HCT116 (cell line): Measurements from ENCODE around the gene LAMTOR1. TPM values are rescaled to one million over a fixed set of nuclear protein-coding genes. Genes with fewer than 3 reads are reported as not detected.

ENCODE experiments used
- ATAC-seq: fragments of 200-7000 bp; cut with Tn5 transposase; 2 replicates; pipeline ENCODE4 v1.9.1; 2020; ENCODE audit warnings: mild to moderate bottlenecking, moderate library complexity
- BruUV-seq: library from RNA; stranded (reverse); fragments of 400-500 nt; replicated peaks from 2 replicates; lab custom pipeline; 2021; lab: Mats Ljungman, UMichigan
- CTCF ChIA-PET: fragments of 300-600 bp; sonication (Branson Sonifier 250); formaldehyde crosslinking; loops from one replicate; lab custom pipeline; 2021; ENCODE audit warnings: antibody characterized with exemption; lab: Charles Lee
- POLR2A ChIA-PET: fragments of 300-600, 350-600 bp; sonication (Branson Sonifier 250); formaldehyde crosslinking; loops from one replicate; lab custom pipeline; 2021; ENCODE audit warnings: antibody characterized with exemption; lab: Charles Lee
- RAD21 ChIA-PET, 2 experiments: fragments of 300-600 bp; sonication (Branson Sonifier 250); formaldehyde crosslinking; loops; one replicate each; lab custom pipeline; 2023; ENCODE audit warnings: low total read pairs in 2 of 2; ENCODE audit not compliant: uncharacterized antibody in 2 of 2, unreplicated experiment in 2 of 2, low non-redundant PET in 1 of 2; lab: Charles Lee
- DNase-seq: peaks from one replicate; pipeline ENCODE4 v3.0.0-alpha.2; 2010; ENCODE audit warnings: low read depth, low spot score
- H2AFZ ChIP-seq: fragments of 200-600 bp; shearing (Covaris generic), sonication (generic); 2 replicates; pipeline ENCODE4 v1.6.1; 2017; ENCODE audit warnings: low read depth, mixed run types, mixed read lengths, antibody characterized with exemption, low read length; ENCODE audit not compliant: poor library complexity, severe bottlenecking
- H3K27ac ChIP-seq: 2 replicates; pipeline ENCODE4 v1.5.1; 2012; ENCODE audit warnings: low read depth, low read length
- H3K27me3 ChIP-seq: fragments of 200-600 bp; sonication (generic); 2 replicates; pipeline ENCODE4 v1.6.1; 2016; ENCODE audit warnings: mixed run types, low read length, mixed read lengths; ENCODE audit not compliant: insufficient read depth
- H3K36me3 ChIP-seq, 2 experiments: fragments of 200-500 bp in 1 of 2; fragments of 200-600 bp in 1 of 2; sonication (Bioruptor generic) in 1 of 2; sonication (generic) in 1 of 2; 2 replicates each; pipeline versions ENCODE4 v1.5.1 to v1.6.1; 2014 to 2016; ENCODE audit warnings: low read length in 2 of 2, inconsistent platforms in 1 of 2, mixed read lengths in 1 of 2, mixed run types in 1 of 2; ENCODE audit not compliant: insufficient read depth in 2 of 2, control insufficient read depth in 1 of 2
- H3K4me1 ChIP-seq, 2 experiments: fragments of 200-600 bp in 1 of 2; sonication (generic) in 1 of 2; 2 replicates each; pipeline versions ENCODE4 v1.5.1 to v1.6.1; 2012 to 2017; ENCODE audit warnings: low read length in 2 of 2, inconsistent platforms in 1 of 2, mild to moderate bottlenecking in 1 of 2, mixed read lengths in 1 of 2, mixed run types in 1 of 2, moderate library complexity in 1 of 2; ENCODE audit not compliant: insufficient read depth in 2 of 2, control insufficient read depth in 1 of 2
- H3K4me2 ChIP-seq: fragments of 200-600 bp; sonication (generic); 2 replicates; pipeline ENCODE4 v1.6.1; 2017; ENCODE audit warnings: mixed run types, low read length, mixed read lengths
- H3K4me3 ChIP-seq, 2 experiments: fragments of 200-600 bp in 1 of 2; sonication (generic) in 1 of 2; replicated peaks in 1 of 2; 2 replicates each; pipeline ENCODE4 v1.5.1; 2011 to 2016; ENCODE audit warnings: low read length in 2 of 2, control low read depth in 1 of 2, low read depth in 1 of 2, mild to moderate bottlenecking in 1 of 2, mixed read lengths in 1 of 2, mixed run types in 1 of 2
- H3K79me2 ChIP-seq: fragments of 200-600 bp; sonication (generic); 2 replicates; pipeline ENCODE4 v1.6.1; 2017; ENCODE audit warnings: mild to moderate bottlenecking, mixed run types, low read length, moderate library complexity, mixed read lengths; ENCODE audit not compliant: insufficient read depth
- H3K9ac ChIP-seq: fragments of 200-600 bp; sonication (generic); 2 replicates; pipeline ENCODE4 v1.6.1; 2016; ENCODE audit warnings: low read length, mixed read lengths
- H3K9me2 ChIP-seq: fragments of 200-600 bp; sonication (generic), shearing (Covaris generic); 2 replicates; pipeline ENCODE4 v1.6.1; 2017; ENCODE audit warnings: mixed run types, mild to moderate bottlenecking, moderate library complexity; ENCODE audit not compliant: insufficient read depth
- H3K9me3 ChIP-seq, 2 experiments: fragments of 200-500 bp in 1 of 2; fragments of 200-600 bp in 1 of 2; sonication (Bioruptor generic) in 1 of 2; sonication (generic) in 1 of 2; 2 replicates each; pipeline ENCODE4 v1.6.1; 2014 to 2017; ENCODE audit warnings: low read length in 2 of 2, mixed read lengths in 2 of 2, inconsistent platforms in 1 of 2, low read depth in 1 of 2, mild to moderate bottlenecking in 1 of 2, mixed run types in 1 of 2, moderate library complexity in 1 of 2; ENCODE audit not compliant: control insufficient read depth in 1 of 2, insufficient read depth in 1 of 2
- H4K20me1 ChIP-seq: fragments of 200-600 bp; sonication (generic), shearing (Covaris generic); 2 replicates; pipeline ENCODE4 v1.6.1; 2017; ENCODE audit warnings: mixed run types, mild to moderate bottlenecking, moderate library complexity; ENCODE audit not compliant: insufficient read depth
- CBX3 ChIP-seq: IDR thresholded peaks from 2 replicates; pipeline ENCODE4 v1.6.1; 2012; ENCODE audit warnings: low read depth
- CTCF ChIP-seq, 3 experiments: fragments of 200-600 bp in 1 of 3; sonication (generic) in 1 of 3; IDR thresholded peaks in 2 of 3; conservative IDR thresholded peaks in 1 of 3; 2 replicates each; pipeline ENCODE4 v1.5.1; 2012 to 2017; ENCODE audit warnings: low read depth in 2 of 3, low read length in 2 of 3, antibody characterized with exemption in 1 of 3, borderline replicate concordance in 1 of 3, control low read depth in 1 of 3, mild to moderate bottlenecking in 1 of 3, mixed read lengths in 1 of 3, mixed run types in 1 of 3, moderate library complexity in 1 of 3; ENCODE audit not compliant: insufficient read depth in 1 of 3
- EGR1 ChIP-seq: IDR thresholded peaks from 2 replicates; pipeline ENCODE4 v1.6.1; 2012; ENCODE audit warnings: low read depth
- EZH2 ChIP-seq: fragments of 200-600 bp; sonication (generic); IDR thresholded peaks from 2 replicates; pipeline ENCODE4 v1.6.1; 2017; ENCODE audit warnings: antibody characterized with exemption, mixed run types
- POLR2AphosphoS5 ChIP-seq: IDR thresholded peaks from 2 replicates; pipeline ENCODE4 v1.6.1; 2011; ENCODE audit warnings: mild to moderate bottlenecking, low read depth, low read length, moderate library complexity
- TCF7L2 ChIP-seq: IDR thresholded peaks from 2 replicates; pipeline ENCODE4 v1.7.0; 2011; ENCODE audit warnings: borderline replicate concordance, inconsistent platforms; ENCODE audit not compliant: insufficient read depth, insufficient read length; ENCODE audit errors: extremely low read depth
- intact Hi-C: fragments of 100-400 bp; cut with micrococcal nuclease; formaldehyde crosslinking; loops from 2 replicates; pipeline ENCODE4 v1.10.0; 2022
- total RNA-seq: library from RNA; stranded (reverse); gene quantifications from one replicate; pipeline ENCODE4 v1.2.1, GENCODE V29; 2021; ENCODE audit not compliant: unreplicated experiment
- TF ChIP-seq, protein P1 (sequence below): IDR thresholded peaks from 2 replicates; pipeline ENCODE4 v1.6.1; 2012; ENCODE audit warnings: low read depth

LAMTOR1 gene
- total RNA-seq, 1 experiment from 2014 or later, result 63.9 TPM

DNA sequence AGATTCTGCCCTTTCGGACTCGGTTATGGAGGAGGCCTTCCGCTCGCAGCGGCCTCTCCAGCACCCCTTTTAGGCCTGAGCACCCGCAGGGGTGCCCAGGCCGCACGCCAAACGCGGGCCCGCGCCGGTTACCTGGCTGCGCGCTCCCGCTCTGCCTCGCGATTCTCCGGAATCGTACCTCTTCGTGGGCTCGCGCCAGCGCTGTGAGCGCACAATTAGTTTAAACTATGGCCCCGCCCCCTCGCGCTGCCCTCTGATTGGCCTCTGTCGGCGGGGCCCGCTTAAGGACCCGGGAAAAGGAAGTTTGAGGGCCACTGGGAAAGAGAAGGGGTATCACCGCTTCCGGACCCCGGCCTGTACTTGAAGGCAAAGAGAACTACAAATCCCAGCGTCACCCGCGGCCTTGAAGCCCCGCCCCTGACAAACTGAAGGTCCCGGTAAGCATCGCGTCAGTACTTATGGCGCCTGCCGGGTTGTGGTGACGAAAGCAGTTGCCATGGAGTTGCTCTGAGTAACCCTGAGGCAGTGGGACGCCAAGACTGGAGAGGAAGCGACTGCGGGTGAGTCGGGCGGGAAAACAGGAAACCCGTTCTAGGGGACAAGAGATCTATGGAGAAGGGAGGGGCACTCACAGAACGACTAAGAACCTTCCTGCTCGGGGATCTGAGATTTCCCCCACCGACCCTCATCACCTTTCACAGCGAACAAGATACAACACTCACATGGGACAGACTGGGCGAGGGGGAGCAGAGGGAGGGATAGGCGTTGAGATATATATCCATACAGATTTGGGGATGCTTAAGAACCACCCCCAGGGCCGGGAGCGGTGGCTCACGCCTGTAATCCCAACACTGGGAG is 22.5 kb downstream of the LAMTOR1 start, which contains the start of the genes LRRC51 and NUMA1 (continued):
- TF ChIP-seq, protein P1, sequence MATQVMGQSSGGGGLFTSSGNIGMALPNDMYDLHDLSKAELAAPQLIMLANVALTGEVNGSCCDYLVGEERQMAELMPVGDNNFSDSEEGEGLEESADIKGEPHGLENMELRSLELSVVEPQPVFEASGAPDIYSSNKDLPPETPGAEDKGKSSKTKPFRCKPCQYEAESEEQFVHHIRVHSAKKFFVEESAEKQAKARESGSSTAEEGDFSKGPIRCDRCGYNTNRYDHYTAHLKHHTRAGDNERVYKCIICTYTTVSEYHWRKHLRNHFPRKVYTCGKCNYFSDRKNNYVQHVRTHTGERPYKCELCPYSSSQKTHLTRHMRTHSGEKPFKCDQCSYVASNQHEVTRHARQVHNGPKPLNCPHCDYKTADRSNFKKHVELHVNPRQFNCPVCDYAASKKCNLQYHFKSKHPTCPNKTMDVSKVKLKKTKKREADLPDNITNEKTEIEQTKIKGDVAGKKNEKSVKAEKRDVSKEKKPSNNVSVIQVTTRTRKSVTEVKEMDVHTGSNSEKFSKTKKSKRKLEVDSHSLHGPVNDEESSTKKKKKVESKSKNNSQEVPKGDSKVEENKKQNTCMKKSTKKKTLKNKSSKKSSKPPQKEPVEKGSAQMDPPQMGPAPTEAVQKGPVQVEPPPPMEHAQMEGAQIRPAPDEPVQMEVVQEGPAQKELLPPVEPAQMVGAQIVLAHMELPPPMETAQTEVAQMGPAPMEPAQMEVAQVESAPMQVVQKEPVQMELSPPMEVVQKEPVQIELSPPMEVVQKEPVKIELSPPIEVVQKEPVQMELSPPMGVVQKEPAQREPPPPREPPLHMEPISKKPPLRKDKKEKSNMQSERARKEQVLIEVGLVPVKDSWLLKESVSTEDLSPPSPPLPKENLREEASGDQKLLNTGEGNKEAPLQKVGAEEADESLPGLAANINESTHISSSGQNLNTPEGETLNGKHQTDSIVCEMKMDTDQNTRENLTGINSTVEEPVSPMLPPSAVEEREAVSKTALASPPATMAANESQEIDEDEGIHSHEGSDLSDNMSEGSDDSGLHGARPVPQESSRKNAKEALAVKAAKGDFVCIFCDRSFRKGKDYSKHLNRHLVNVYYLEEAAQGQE, result no peak
- TF ChIP-seq TCF7L2, result no peak
- peak; percentile 47; the same call in 1 of the 2 replicates for TF ChIP-seq EGR1
- no peak; the same call in 1 of the 2 replicates for TF ChIP-seq CBX3
- no peak for TF ChIP-seq EZH2

- no peaks in the 10 kb centered on the region for H3K27me3 ChIP-seq
- DNase-seq, result no peak
- TF ChIP-seq CTCF (IDR thresholded peaks at IDR 0.05 in 2 of 3, conservative IDR thresholded peaks at IDR 0.05 in 1 of 3; ENCODE audit: borderline replicate concordance in 1 of 3, insufficient read depth in 1 of 3, low read depth in 2 of 3, low read length in 2 of 3) (no peak), POLR2AphosphoS5 (no peak)
- no peaks in the 10 kb centered on the region for H3K9me3 ChIP-seq
- TSS peak; percentile 46 for BruUV-seq
- peaks cover 2 to 36% of the 10 kb centered on the region in 2 experiments; a peak in 3 of 4 replicates for H3K4me1 ChIP-seq
- H2AFZ ChIP-seq, result no peak overlapping the region
- H3K36me3 ChIP-seq, result peaks cover 0 to 3% of the 10 kb centered on the region in 2 experiments; a peak in 1 of 4 replicates
- H3K79me2 ChIP-seq, result peaks cover 53% of the 10 kb centered on the region
- H3K4me2 ChIP-seq, result peak overlapping the region; percentile 90
- H3K27ac ChIP-seq, result peak overlapping the region; percentile 59
- intact Hi-C loops, result loop anchor here (1.0 to 5.0 kb wide), 2 partner anchors 23 to 38 kb away; partner anchors contain the start of gene LAMTOR1
- H3K9me2 ChIP-seq, result no peaks in the 10 kb centered on the region
- H4K20me1 ChIP-seq, result no peaks in the 10 kb centered on the region; the same call in 1 of the 2 replicates
- peak; percentile 52; the same call in 1 of the 2 replicates for ATAC-seq
- ChIA-PET CTCF (no interaction called here), RAD21 (no interaction called here), POLR2A (interaction anchor here (0.8 kb wide), 1 partner anchor 1594 kb away, joined by 3 read pairs; no protein-coding TSS in a partner anchor)
- peak overlapping the region; percentile 89 to 92 for H3K4me3 ChIP-seq
- H3K9ac ChIP-seq, result peak overlapping the region; percentile 83
Observed at GRCh38 chr11:72079819-72080325, 23.2 kb downstream of the LAMTOR1 start.
